ENCODE results near the gene CUL4A.

DNA sequence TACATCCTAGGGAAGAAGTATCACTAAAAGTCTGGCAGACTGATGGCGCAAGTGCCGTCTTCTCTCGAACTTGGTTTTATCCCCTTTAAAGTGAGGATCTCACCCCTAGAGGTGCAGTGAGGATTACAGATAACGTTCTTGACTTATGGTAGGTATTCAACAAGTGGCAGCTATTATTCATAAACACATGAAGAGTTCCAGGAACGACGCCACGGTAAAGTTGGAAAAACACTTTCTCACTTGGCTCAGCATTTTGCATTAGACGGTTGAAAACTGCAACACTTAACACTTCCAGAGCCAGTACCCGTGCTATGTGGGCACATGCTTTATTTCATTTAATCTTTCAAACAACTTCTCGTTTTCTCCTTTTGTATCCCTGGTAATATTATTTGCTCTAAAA, 42.3 kb upstream of the CUL4A start:
- TF ChIP-seq, protein P1, sequence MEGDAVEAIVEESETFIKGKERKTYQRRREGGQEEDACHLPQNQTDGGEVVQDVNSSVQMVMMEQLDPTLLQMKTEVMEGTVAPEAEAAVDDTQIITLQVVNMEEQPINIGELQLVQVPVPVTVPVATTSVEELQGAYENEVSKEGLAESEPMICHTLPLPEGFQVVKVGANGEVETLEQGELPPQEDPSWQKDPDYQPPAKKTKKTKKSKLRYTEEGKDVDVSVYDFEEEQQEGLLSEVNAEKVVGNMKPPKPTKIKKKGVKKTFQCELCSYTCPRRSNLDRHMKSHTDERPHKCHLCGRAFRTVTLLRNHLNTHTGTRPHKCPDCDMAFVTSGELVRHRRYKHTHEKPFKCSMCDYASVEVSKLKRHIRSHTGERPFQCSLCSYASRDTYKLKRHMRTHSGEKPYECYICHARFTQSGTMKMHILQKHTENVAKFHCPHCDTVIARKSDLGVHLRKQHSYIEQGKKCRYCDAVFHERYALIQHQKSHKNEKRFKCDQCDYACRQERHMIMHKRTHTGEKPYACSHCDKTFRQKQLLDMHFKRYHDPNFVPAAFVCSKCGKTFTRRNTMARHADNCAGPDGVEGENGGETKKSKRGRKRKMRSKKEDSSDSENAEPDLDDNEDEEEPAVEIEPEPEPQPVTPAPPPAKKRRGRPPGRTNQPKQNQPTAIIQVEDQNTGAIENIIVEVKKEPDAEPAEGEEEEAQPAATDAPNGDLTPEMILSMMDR (conservative IDR thresholded peaks at IDR 0.05), result no peak
- TF ChIP-seq ZFX (IDR thresholded peaks at IDR 0.05), result no peak
